GM19193 (cell line): ENCODE results near the gene DHRSX.

Experiments used
- POLR2A ChIP-seq: IDR thresholded peaks from 4 replicates; pipeline ENCODE4 v1.6.1; 2011; ENCODE audit not compliant: insufficient read depth, insufficient read length; ENCODE audit errors: extremely low read depth

Gene DHRSX

GRCh38 chrX:2401590-2402360 lies 99.0 kb downstream of the DHRSX start:
- no peak for TF ChIP-seq POLR2A

- TF ChIP-seq POLR2A, result no peak
Measured at GRCh38 chrX:2401201-2401589, 99.6 kb downstream of the DHRSX start.

- TF ChIP-seq POLR2A, result no peak
Measured at GRCh38 chrX:2398064-2398656, 102.6 kb downstream of the DHRSX start.

GRCh38 chrX:2397229-2398063 lies 103.3 kb downstream of the DHRSX start:
- no peak for TF ChIP-seq POLR2A

GRCh38 chrX:2395261-2395992 lies 105.3 kb downstream of the DHRSX start:
- TF ChIP-seq POLR2A, result no peak

GRCh38 chrX:2391869-2392606 lies 108.7 kb downstream of the DHRSX start:
- no peak for TF ChIP-seq POLR2A

GRCh38 chrX:2390754-2391153 lies 110.0 kb downstream of the DHRSX start:
- TF ChIP-seq POLR2A, result no peak

- TF ChIP-seq POLR2A, result no peak
Measured at GRCh38 chrX:2389324-2389723, 111.5 kb downstream of the DHRSX start.

GRCh38 chrX:2388669-2389068 lies 112.1 kb downstream of the DHRSX start:
- no peak for TF ChIP-seq POLR2A

GRCh38 chrX:2387614-2388239 lies 113.0 kb downstream of the DHRSX start:
- TF ChIP-seq POLR2A, result no peak

GRCh38 chrX:2385224-2385623 lies 115.6 kb downstream of the DHRSX start:
- no peak for TF ChIP-seq POLR2A

GRCh38 chrX:2384486-2384885 lies 116.3 kb downstream of the DHRSX start:
- TF ChIP-seq POLR2A, result no peak

- TF ChIP-seq POLR2A, result no peak
Measured at GRCh38 chrX:2383735-2384134, 117.0 kb downstream of the DHRSX start.

GRCh38 chrX:2383144-2383543 lies 117.6 kb downstream of the DHRSX start:
- TF ChIP-seq POLR2A, result no peak
